Body of pancreas (tissue), 4 donors: ENCODE data around the gene RAB40A.

Experiments used
- POLR2A ChIP-seq, 3 donors: fragments of 450-650 bp; IDR thresholded peaks; one replicate each; pipeline ENCODE4 v1.6.1; 2016; ENCODE audit warnings: antibody characterized with exemption in 3 of 3, mild to moderate bottlenecking in 2 of 3
- TF ChIP-seq, protein P1 (sequence below), 7 experiments: fragments of 450-650 bp in 4 of 7; fragments of 200-600 bp in 3 of 7; sonication (generic) in 3 of 7; IDR thresholded peaks; one replicate each; pipeline ENCODE4 v1.5.1; 2016 to 2019; ENCODE audit warnings: antibody characterized with exemption in 7 of 7

DNA sequence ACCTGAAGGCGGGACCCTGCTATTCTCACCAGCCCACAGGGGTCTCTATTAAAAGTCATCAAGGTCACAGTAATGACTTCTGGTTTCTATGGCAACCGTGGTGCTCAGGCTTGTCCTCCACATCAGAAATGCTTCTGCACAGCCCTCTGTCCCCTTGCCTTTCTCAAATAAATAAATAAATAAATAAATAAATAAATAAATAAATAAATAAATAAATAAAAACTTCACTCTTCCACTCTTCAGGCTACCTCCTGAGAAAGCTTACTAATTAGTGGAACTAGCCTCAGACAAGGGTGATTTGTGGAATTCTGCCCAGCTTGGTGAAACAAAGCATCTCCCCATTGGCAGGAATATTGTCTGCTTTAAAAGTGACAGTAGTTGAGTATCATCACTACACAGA, 5.5 kb upstream of the RAB40A start:
- TF ChIP-seq, protein P1, sequence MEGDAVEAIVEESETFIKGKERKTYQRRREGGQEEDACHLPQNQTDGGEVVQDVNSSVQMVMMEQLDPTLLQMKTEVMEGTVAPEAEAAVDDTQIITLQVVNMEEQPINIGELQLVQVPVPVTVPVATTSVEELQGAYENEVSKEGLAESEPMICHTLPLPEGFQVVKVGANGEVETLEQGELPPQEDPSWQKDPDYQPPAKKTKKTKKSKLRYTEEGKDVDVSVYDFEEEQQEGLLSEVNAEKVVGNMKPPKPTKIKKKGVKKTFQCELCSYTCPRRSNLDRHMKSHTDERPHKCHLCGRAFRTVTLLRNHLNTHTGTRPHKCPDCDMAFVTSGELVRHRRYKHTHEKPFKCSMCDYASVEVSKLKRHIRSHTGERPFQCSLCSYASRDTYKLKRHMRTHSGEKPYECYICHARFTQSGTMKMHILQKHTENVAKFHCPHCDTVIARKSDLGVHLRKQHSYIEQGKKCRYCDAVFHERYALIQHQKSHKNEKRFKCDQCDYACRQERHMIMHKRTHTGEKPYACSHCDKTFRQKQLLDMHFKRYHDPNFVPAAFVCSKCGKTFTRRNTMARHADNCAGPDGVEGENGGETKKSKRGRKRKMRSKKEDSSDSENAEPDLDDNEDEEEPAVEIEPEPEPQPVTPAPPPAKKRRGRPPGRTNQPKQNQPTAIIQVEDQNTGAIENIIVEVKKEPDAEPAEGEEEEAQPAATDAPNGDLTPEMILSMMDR (IDR thresholded peaks at IDR 0.05), result no peak
- TF ChIP-seq POLR2A (IDR thresholded peaks at IDR 0.05), result no peak
